A549 (cell line): Measurements from ENCODE around the gene BTBD18. TPM values are rescaled to one million over a fixed set of nuclear protein-coding genes. Genes with fewer than 3 reads are reported as not detected.

ENCODE experiments used
- ATAC-seq, 2 experiments: fragments of 200-7000 bp in 1 of 2; fragments of >200 bp in 1 of 2; cut with Nextera tagmentation in 1 of 2; cut with Tn5 transposase in 1 of 2; 3 replicates each; pipeline versions ENCODE4 v1.8.0 to v1.9.1; 2018 to 2020; ENCODE audit warnings: mild to moderate bottlenecking in 1 of 2, moderate library complexity in 1 of 2
- CTCF ChIA-PET: fragments of 300-600 bp; sonication (Branson Sonifier 250); formaldehyde crosslinking; extraction: SDS; loops from one replicate; lab custom pipeline; 2021; ENCODE audit warnings: antibody characterized with exemption, inconsistent platforms; lab: Yijun Ruan, JAX
- POLR2A ChIA-PET: fragments of 350-600 bp; formaldehyde crosslinking; extraction: SDS; loops from one replicate; lab custom pipeline; 2021; ENCODE audit warnings: antibody characterized with exemption, inconsistent platforms; lab: Yijun Ruan, JAX
- DNase-seq, 2 experiments: peaks; one replicate each; pipeline versions ENCODE4 v3.0.0 to v3.0.0-alpha.2; 2011 to 2016; ENCODE audit warnings: low read depth in 1 of 2, low spot score in 1 of 2
- FAIRE-seq: peaks from 2 replicates; lab custom pipeline; 2011; peaks lifted over from hg19 to GRCh38; lab: Jason Lieb, UNC
- H3K27ac ChIP-seq, 2 experiments: fragments of >200 bp; sonication (Bioruptor Twin); formaldehyde crosslinking; 3 replicates each; pipeline ENCODE4 v1.5.1; 2016 to 2017
- H3K4me1 ChIP-seq: fragments of >200 bp; sonication (Bioruptor Twin); formaldehyde crosslinking; 3 replicates; pipeline ENCODE4 v1.6.1; 2016
- H3K4me2 ChIP-seq: fragments of >200 bp; sonication (Bioruptor Twin); formaldehyde crosslinking; 3 replicates; pipeline ENCODE4 v1.6.1; 2016
- H3K4me3 ChIP-seq: fragments of >200 bp; sonication (Bioruptor Twin); formaldehyde crosslinking; 3 replicates; pipeline ENCODE4 v1.5.1; 2016
- H3K9me3 ChIP-seq: fragments of >200 bp; sonication (Bioruptor Twin); formaldehyde crosslinking; 3 replicates; pipeline ENCODE4 v1.6.1; 2016
- CEBPB ChIP-seq, 2 experiments: fragments of >200 bp in 1 of 2; sonication (Bioruptor Twin) in 1 of 2; formaldehyde crosslinking in 1 of 2; IDR thresholded peaks; 2 replicates each; pipeline ENCODE4 v1.6.1; 2012 to 2016
- CHD2 ChIP-seq: fragments of 150-350 bp; IDR thresholded peaks from 2 replicates; pipeline ENCODE4 v1.6.1; 2014; ENCODE audit warnings: low read length; ENCODE audit not compliant: partially characterized antibody
- CHD4 ChIP-seq: fragments of 200-600 bp; sonication (generic); IDR thresholded peaks from 2 replicates; pipeline ENCODE4 v1.6.1; 2016; ENCODE audit warnings: antibody characterized with exemption, mild to moderate bottlenecking, borderline replicate concordance
- EHF ChIP-seq: fragments of 250-450 bp; sonication (Bioruptor Pico); IDR thresholded peaks from 2 replicates; pipeline ENCODE4 v1.5.0; 2020; ENCODE audit warnings: mild to moderate bottlenecking
- EP300 ChIP-seq, 2 experiments: fragments of >200 bp; sonication (Bioruptor Twin); formaldehyde crosslinking; IDR thresholded peaks; 2 replicates in 1 of 2; 3 replicates in 1 of 2; pipeline ENCODE4 v1.6.1; 2016 to 2017
- ESRRA ChIP-seq: fragments of 150-350 bp; IDR thresholded peaks from 2 replicates; pipeline ENCODE4 v1.6.1; 2014; ENCODE audit warnings: mild to moderate bottlenecking, low read length, borderline replicate concordance
- FOSB ChIP-seq: fragments of 250-450 bp; sonication (Bioruptor Pico); IDR thresholded peaks from 2 replicates; pipeline ENCODE4 v1.5.0; 2020; ENCODE audit warnings: mild to moderate bottlenecking, moderate library complexity
- GATA3 ChIP-seq: IDR thresholded peaks from 2 replicates; pipeline ENCODE4 v1.6.1; 2012; ENCODE audit warnings: borderline replicate concordance
- HES2 ChIP-seq: fragments of >200 bp; sonication (Bioruptor Twin); formaldehyde crosslinking; IDR thresholded peaks from 2 replicates; pipeline ENCODE4 v1.6.1; 2016
- HEYL ChIP-seq: fragments of 250-450 bp; sonication (Bioruptor Pico); IDR thresholded peaks from 2 replicates; pipeline ENCODE4 v1.8.0; 2021; ENCODE audit warnings: mild to moderate bottlenecking, moderate library complexity
- HMGXB4 ChIP-seq: fragments of 250-450 bp; sonication (Bioruptor Pico); IDR thresholded peaks from 2 replicates; pipeline ENCODE4 v1.5.0; 2021; ENCODE audit warnings: mild to moderate bottlenecking, moderate library complexity, borderline replicate concordance
- HOXA7 ChIP-seq: fragments of 250-450 bp; sonication (Bioruptor Pico); IDR thresholded peaks from 2 replicates; pipeline ENCODE4 v1.5.0; 2020; ENCODE audit warnings: mild to moderate bottlenecking, moderate library complexity
- JUN ChIP-seq, 2 experiments: fragments of >200 bp; sonication (Bioruptor Twin); formaldehyde crosslinking; IDR thresholded peaks; 2 replicates in 1 of 2; 3 replicates in 1 of 2; pipeline ENCODE4 v1.6.1; 2016 to 2017
- JUNB ChIP-seq: fragments of >200 bp; sonication (Bioruptor Twin); formaldehyde crosslinking; IDR thresholded peaks from 2 replicates; pipeline ENCODE4 v1.6.1; 2016
- KDM5A ChIP-seq: fragments of 200-600 bp; sonication (generic); IDR thresholded peaks from 2 replicates; pipeline ENCODE4 v1.6.1; 2016; ENCODE audit warnings: antibody characterized with exemption, mild to moderate bottlenecking
- MAZ ChIP-seq: fragments of 150-350 bp; IDR thresholded peaks from 2 replicates; pipeline ENCODE4 v1.6.1; 2014; ENCODE audit warnings: antibody characterized with exemption, low read depth, low read length, borderline replicate concordance
- NFE2L2 ChIP-seq: fragments of 150-350 bp; conservative IDR thresholded peaks from 2 replicates; pipeline ENCODE4 v1.6.1; 2014; ENCODE audit warnings: low read length
- PBX3 ChIP-seq: IDR thresholded peaks from 2 replicates; pipeline ENCODE4 v1.6.1; 2012
- POLR2A ChIP-seq: IDR thresholded peaks from 2 replicates; pipeline ENCODE4 v1.6.1; 2012; ENCODE audit warnings: mild to moderate bottlenecking, low read length
- RAD21 ChIP-seq, 2 experiments: fragments of >200 bp in 1 of 2; sonication (Bioruptor Twin) in 1 of 2; formaldehyde crosslinking in 1 of 2; IDR thresholded peaks in 1 of 2; conservative IDR thresholded peaks in 1 of 2; 2 replicates in 1 of 2; 3 replicates in 1 of 2; pipeline ENCODE4 v1.6.1; 2012 to 2018; ENCODE audit warnings: inconsistent platforms in 1 of 2
- RCOR1 ChIP-seq: fragments of 150-350 bp; IDR thresholded peaks from 2 replicates; pipeline ENCODE4 v1.6.1; 2014; ENCODE audit warnings: antibody characterized with exemption, low read length, low read depth
- RFX5 ChIP-seq: fragments of 450-650 bp; IDR thresholded peaks from 2 replicates; pipeline ENCODE4 v1.7.1; 2014; ENCODE audit warnings: antibody characterized with exemption, mild to moderate bottlenecking, moderate library complexity
- TFCP2L1 ChIP-seq: fragments of 250-450 bp; sonication (Bioruptor Pico); IDR thresholded peaks from 2 replicates; pipeline ENCODE4 v1.5.0; 2021; ENCODE audit warnings: mild to moderate bottlenecking
- TP53 ChIP-seq: fragments of 250-450 bp; sonication (Bioruptor Pico); IDR thresholded peaks from 2 replicates; pipeline ENCODE4 v1.5.0; 2021; ENCODE audit warnings: mild to moderate bottlenecking, moderate library complexity
- ZC3H11A ChIP-seq: fragments of 450-650 bp; IDR thresholded peaks from 2 replicates; pipeline ENCODE4 v1.6.1; 2014; ENCODE audit warnings: antibody characterized with exemption, mild to moderate bottlenecking
- WGBS: methylation state at CpG from one replicate; pipeline ENCODE4 v1.1.6; 2017; ENCODE audit errors: missing lambda C conversion rate; 5-methylcytosine and 5-hydroxymethylcytosine counted together
- polyA plus RNA-seq, 4 experiments: library from polyadenylated mRNA; depleted of rRNA in 3 of 4; stranded (reverse); fragments of >200 nt; fragmentation: RNase III in 1 of 4; extraction: RNeasy Plus Mini Kit Qiagen cat#74134 plus additional on column Dnase treatment in 1 of 4; gene quantifications; 2 replicates in 3 of 4; 3 replicates in 1 of 4; pipeline ENCODE4 v1.2.3, GENCODE V29; 2011 to 2017

Gene BTBD18
- polyA plus RNA-seq, 2 of the 4 experiments (the other 2 are of a cell fraction) = not detected

- peaks cover 10% of the 10 kb centered on the region for H3K4me1 ChIP-seq
- no peak overlapping the region for H3K4me3 ChIP-seq
- H3K27ac ChIP-seq = no peak overlapping the region
- WGBS = 94% methylated on average over 1 of the region's 1 CpG
- CTCF ChIA-PET = interaction anchor here (0.6 to 10.0 kb wide), 5 partner anchors 9 to 56 kb away, joined by 3 to 231 read pairs (median 3); no protein-coding TSS in a partner anchor
- no peak for DNase-seq
- no peak for ATAC-seq
- H3K9me3 ChIP-seq = no peaks in the 10 kb centered on the region
- no peak for FAIRE-seq
- POLR2A ChIA-PET = interaction anchor here (0.9 to 1.7 kb wide), 2 partner anchors 14 to 54 kb away, joined by 3 to 8 read pairs; no protein-coding TSS in a partner anchor
- TF ChIP-seq CHD4 (no peak), NFE2L2 (no peak), JUNB (no peak), ESRRA (no peak), KDM5A (no peak), EP300 (IDR thresholded peaks at IDR 0.05) (no peak), RAD21 (conservative IDR thresholded peaks at IDR 0.05 in 1 of 2, IDR thresholded peaks at IDR 0.05 in 1 of 2) (no peak), EHF (CRISPR knock-in tag) (no peak), TP53 (CRISPR knock-in tag) (no peak), PBX3 (no peak), MAZ (no peak), HOXA7 (no peak)
- H3K4me2 ChIP-seq = no peak overlapping the region
Measured at GRCh38 chr11:57746920-57747319, 4.7 kb downstream of the BTBD18 start.

- WGBS = 96% methylated on average over 5 of the region's 5 CpGs
- peaks cover 14% of the 10 kb centered on the region for H3K4me1 ChIP-seq
- ChIA-PET CTCF (interaction anchor here (0.7 to 10.0 kb wide), 4 partner anchors 12 to 780 kb away, joined by 3 to 231 read pairs (median 3); no protein-coding TSS in a partner anchor), POLR2A (no interaction called here)
- no peaks in the 10 kb centered on the region for H3K9me3 ChIP-seq
- DNase-seq (no peak), FAIRE-seq (no peak), ATAC-seq (no peak)
- H3K27ac ChIP-seq = no peak overlapping the region
- no peak for TF ChIP-seq ZC3H11A
- no peak for TF ChIP-seq HMGXB4 (CRISPR knock-in tag)
- TF ChIP-seq PBX3 = no peak
- TF ChIP-seq CHD4 = no peak
- TF ChIP-seq HEYL (CRISPR knock-in tag) = no peak
- no peak for TF ChIP-seq RFX5
- TF ChIP-seq CHD2 = no peak
- TF ChIP-seq POLR2A = no peak
- no peak for TF ChIP-seq CEBPB (IDR thresholded peaks at IDR 0.05)
- TF ChIP-seq HES2 = no peak
- TF ChIP-seq RCOR1 = no peak
- H3K4me2 ChIP-seq = no peak overlapping the region
- no peak overlapping the region for H3K4me3 ChIP-seq
Measured at GRCh38 chr11:57745206-57745605, 6.4 kb downstream of the BTBD18 start.

DNA sequence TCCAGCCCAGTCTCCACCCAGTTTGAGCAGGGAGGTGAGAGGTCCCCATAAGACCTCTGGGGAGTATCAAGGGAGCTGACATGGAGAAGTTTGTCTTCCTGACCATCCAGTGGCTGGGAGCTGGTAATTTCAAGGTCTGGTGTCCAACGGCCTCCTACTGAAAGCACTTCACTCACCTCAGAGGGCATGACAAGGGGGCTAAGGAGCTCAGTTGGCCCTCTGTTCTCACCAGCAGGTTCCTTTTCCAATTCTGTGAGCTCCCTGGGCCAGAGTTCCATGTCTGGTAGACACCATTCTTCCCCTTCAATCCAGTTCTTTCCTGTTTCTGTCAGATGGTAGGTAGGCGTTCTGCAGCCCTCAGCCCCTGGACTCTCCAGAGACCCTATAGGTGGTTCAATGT is 7.3 kb downstream of the BTBD18 start:
- DNase-seq (no peak), ATAC-seq (no peak), FAIRE-seq (no peak)
- ChIA-PET CTCF (interaction anchor here (0.7 to 10.0 kb wide), 6 partner anchors 11 to 781 kb away, joined by 3 to 231 read pairs (median 3); partner anchors contain the start of gene UBE2L6), POLR2A (interaction anchor here (1.5 kb wide), 1 partner anchor 57 kb away, joined by 3 read pairs; no protein-coding TSS in a partner anchor)
- Histone ChIP-seq H3K4me1 (peaks cover 14% of the 10 kb centered on the region), H3K27ac (no peak overlapping the region), H3K4me3 (no peak overlapping the region), H3K9me3 (no peaks in the 10 kb centered on the region), H3K4me2 (no peak overlapping the region)
- TF ChIP-seq JUNB = no peak
- TF ChIP-seq CHD2 = no peak
- TF ChIP-seq TFCP2L1 (CRISPR knock-in tag) = no peak
- no peak for TF ChIP-seq GATA3
- TF ChIP-seq FOSB (CRISPR knock-in tag) = no peak
- no peak for TF ChIP-seq JUN (IDR thresholded peaks at IDR 0.05)
- no peak for TF ChIP-seq CEBPB (IDR thresholded peaks at IDR 0.05)
- WGBS = 86% methylated on average over 2 of the region's 2 CpGs
